ENCODE data around the gene NOTCH2. TPM values are rescaled to one million over a fixed set of nuclear protein-coding genes. Genes with fewer than 3 reads are reported as not detected.

NOTCH2 gene
- total RNA-seq, 1 experiment from 2014 or later: 62.9 TPM

DNA sequence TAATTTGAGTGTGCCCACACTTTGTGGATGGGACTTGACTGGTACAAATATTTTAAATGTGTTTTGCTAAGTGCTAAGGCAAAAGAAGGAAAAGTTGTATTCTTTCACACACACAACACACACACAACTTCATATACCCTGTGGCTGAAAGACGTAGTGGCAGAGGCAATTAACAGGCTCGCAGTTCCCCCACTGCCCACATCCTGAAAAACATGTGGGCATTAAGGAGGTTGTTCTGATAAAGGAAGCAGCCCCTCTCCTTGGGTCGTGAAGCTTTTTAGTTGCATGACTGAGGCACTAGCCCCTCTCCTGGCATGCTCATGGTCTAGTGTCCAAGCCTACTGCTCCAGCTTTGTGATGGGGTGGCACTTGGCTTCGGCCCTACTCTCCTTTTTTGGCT is 158.8 kb downstream of the NOTCH2 start:
- Histone ChIP-seq H3K27ac (ENCODE audit: low read depth, low read length) (no peak overlapping the region), H3K4me3 (replicated peaks in 1 of 2; ENCODE audit: low read depth in 1 of 2, low read length in 2 of 2) (no peak overlapping the region), H3K9me2 (ENCODE audit: insufficient read depth) (no peaks in the 10 kb centered on the region), H3K27me3 (ENCODE audit: insufficient read depth, low read length) (no peaks in the 10 kb centered on the region), H3K79me2 (ENCODE audit: insufficient read depth, low read length) (no peaks in the 10 kb centered on the region), H4K20me1 (ENCODE audit: insufficient read depth) (no peaks in the 10 kb centered on the region), H3K4me2 (ENCODE audit: low read length) (no peak overlapping the region), H3K9ac (ENCODE audit: low read length) (no peak overlapping the region), H2AFZ (ENCODE audit: low read depth, low read length, poor library complexity, severe bottlenecking) (no peak overlapping the region), H3K36me3 (ENCODE audit: control insufficient read depth in 1 of 2, insufficient read depth in 2 of 2, low read length in 2 of 2) (peaks cover 10% of the 10 kb centered on the region in 2 experiments; a peak in 3 of 4 replicates), H3K4me1 (ENCODE audit: control insufficient read depth in 1 of 2, insufficient read depth in 2 of 2, low read length in 2 of 2) (no peaks in the 10 kb centered on the region), H3K9me3 (ENCODE audit: control insufficient read depth in 1 of 2, insufficient read depth in 1 of 2, low read depth in 1 of 2, low read length in 2 of 2) (no peaks in the 10 kb centered on the region)
- intact Hi-C loops (cut with micrococcal nuclease): no loop called here
- TF ChIP-seq, protein P1, sequence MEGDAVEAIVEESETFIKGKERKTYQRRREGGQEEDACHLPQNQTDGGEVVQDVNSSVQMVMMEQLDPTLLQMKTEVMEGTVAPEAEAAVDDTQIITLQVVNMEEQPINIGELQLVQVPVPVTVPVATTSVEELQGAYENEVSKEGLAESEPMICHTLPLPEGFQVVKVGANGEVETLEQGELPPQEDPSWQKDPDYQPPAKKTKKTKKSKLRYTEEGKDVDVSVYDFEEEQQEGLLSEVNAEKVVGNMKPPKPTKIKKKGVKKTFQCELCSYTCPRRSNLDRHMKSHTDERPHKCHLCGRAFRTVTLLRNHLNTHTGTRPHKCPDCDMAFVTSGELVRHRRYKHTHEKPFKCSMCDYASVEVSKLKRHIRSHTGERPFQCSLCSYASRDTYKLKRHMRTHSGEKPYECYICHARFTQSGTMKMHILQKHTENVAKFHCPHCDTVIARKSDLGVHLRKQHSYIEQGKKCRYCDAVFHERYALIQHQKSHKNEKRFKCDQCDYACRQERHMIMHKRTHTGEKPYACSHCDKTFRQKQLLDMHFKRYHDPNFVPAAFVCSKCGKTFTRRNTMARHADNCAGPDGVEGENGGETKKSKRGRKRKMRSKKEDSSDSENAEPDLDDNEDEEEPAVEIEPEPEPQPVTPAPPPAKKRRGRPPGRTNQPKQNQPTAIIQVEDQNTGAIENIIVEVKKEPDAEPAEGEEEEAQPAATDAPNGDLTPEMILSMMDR (IDR thresholded peaks at IDR 0.05 in 2 of 3, conservative IDR thresholded peaks at IDR 0.05 in 1 of 3; ENCODE audit: borderline replicate concordance in 1 of 3, insufficient read depth in 1 of 3, low read depth in 2 of 3, low read length in 2 of 3): no peak
- no peak for TF ChIP-seq RAD21 (IDR thresholded peaks at IDR 0.05; ENCODE audit: low read depth)
- TF ChIP-seq CBX3 (IDR thresholded peaks at IDR 0.05; ENCODE audit: low read depth): no peak
- no peak for TF ChIP-seq EGR1 (IDR thresholded peaks at IDR 0.05; ENCODE audit: low read depth)
- no peak for TF ChIP-seq CEBPB (IDR thresholded peaks at IDR 0.05; ENCODE audit: low read depth)
- no peak for TF ChIP-seq ELF1 (IDR thresholded peaks at IDR 0.05; ENCODE audit: borderline replicate concordance, low read depth)
- TF ChIP-seq POLR2AphosphoS5 (IDR thresholded peaks at IDR 0.05; ENCODE audit: low read depth, low read length): no peak
- TF ChIP-seq, protein P2, sequence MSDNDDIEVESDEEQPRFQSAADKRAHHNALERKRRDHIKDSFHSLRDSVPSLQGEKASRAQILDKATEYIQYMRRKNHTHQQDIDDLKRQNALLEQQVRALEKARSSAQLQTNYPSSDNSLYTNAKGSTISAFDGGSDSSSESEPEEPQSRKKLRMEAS (IDR thresholded peaks at IDR 0.05): no peak
- no peak for TF ChIP-seq FOSL1 (IDR thresholded peaks at IDR 0.05; ENCODE audit: low read depth)
- TF ChIP-seq TCF7L2 (IDR thresholded peaks at IDR 0.05; ENCODE audit: borderline replicate concordance, extremely low read depth, insufficient read depth, insufficient read length): no peak
- no peak for TF ChIP-seq SP1 (IDR thresholded peaks at IDR 0.05; ENCODE audit: low read depth)
- no peak for TF ChIP-seq SIN3A (IDR thresholded peaks at IDR 0.05; ENCODE audit: low read depth)
- TF ChIP-seq JUND (IDR thresholded peaks at IDR 0.05): no peak
- ChIA-PET CTCF (no interaction called here), POLR2A (no interaction called here), RAD21 (ENCODE audit: low non-redundant PET in 1 of 2, low total read pairs in 2 of 2, uncharacterized antibody in 2 of 2, unreplicated experiment in 2 of 2) (no interaction called here)
- no TSS peak for BruUV-seq (replicated peaks)
- DNase-seq (ENCODE audit: low read depth, low spot score) (no peak), ATAC-seq (no peak)

Measured in HCT116 (cell line).